ENCODE data around the gene MAN1C1. TPM values are rescaled to one million over a fixed set of nuclear protein-coding genes. Genes with fewer than 3 reads are reported as not detected.

The MAN1C1 gene
- total and polyA plus RNA-seq, 7 donors = 0.69 to 32.1 (median 12.8) TPM

DNA sequence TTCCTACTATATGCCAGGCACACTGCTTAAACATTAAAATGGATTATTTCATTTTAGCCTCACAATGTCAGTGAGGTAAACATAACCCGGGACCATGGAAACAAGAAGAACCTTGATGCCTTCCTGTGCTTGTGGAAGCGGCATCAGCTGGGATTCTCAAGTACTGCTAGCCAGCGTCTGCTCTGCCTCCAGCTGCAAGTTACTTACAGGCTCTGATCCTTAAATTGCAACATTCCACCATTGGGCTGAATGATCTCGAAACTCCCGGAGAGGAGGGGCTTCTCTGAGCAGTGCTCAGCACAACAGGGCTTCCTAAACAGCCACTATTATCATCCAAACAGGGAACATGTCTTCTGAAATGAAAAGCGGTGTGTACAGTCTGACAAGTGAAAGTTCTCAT, 6.7 kb upstream of the MAN1C1 start:
- DNase-seq = no peak
- H3K27ac ChIP-seq = peak overlapping the region in 3 of 4 donors; percentile 52 to 71 (median 57)
- H3K4me1 ChIP-seq = peaks cover 0 to 29% (median 19%) of the 10 kb centered on the region in 4 donors
- no peaks in the 10 kb centered on the region for H3K36me3 ChIP-seq
- TF ChIP-seq POLR2AphosphoS5 (IDR thresholded peaks at IDR 0.05) (no peak), POLR2A (IDR thresholded peaks at IDR 0.05) (no peak), EP300 (IDR thresholded peaks at IDR 0.05) (no peak)
- TF ChIP-seq, protein P1, sequence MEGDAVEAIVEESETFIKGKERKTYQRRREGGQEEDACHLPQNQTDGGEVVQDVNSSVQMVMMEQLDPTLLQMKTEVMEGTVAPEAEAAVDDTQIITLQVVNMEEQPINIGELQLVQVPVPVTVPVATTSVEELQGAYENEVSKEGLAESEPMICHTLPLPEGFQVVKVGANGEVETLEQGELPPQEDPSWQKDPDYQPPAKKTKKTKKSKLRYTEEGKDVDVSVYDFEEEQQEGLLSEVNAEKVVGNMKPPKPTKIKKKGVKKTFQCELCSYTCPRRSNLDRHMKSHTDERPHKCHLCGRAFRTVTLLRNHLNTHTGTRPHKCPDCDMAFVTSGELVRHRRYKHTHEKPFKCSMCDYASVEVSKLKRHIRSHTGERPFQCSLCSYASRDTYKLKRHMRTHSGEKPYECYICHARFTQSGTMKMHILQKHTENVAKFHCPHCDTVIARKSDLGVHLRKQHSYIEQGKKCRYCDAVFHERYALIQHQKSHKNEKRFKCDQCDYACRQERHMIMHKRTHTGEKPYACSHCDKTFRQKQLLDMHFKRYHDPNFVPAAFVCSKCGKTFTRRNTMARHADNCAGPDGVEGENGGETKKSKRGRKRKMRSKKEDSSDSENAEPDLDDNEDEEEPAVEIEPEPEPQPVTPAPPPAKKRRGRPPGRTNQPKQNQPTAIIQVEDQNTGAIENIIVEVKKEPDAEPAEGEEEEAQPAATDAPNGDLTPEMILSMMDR (IDR thresholded peaks at IDR 0.05) = no peak
- H3K27me3 ChIP-seq = no peaks in the 10 kb centered on the region
- H3K4me3 ChIP-seq = no peak overlapping the region
- no peaks in the 10 kb centered on the region for H3K9me3 ChIP-seq
- WGBS, 2 donors = 59 to 66% methylated on average over 6 of the region's 6 CpGs
- intact Hi-C loops (cut with DNase I) = loop anchor here (1.0 to 2.0 kb wide), 2 partner anchors 135 to 186 kb away; no protein-coding TSS in a partner anchor

DNA sequence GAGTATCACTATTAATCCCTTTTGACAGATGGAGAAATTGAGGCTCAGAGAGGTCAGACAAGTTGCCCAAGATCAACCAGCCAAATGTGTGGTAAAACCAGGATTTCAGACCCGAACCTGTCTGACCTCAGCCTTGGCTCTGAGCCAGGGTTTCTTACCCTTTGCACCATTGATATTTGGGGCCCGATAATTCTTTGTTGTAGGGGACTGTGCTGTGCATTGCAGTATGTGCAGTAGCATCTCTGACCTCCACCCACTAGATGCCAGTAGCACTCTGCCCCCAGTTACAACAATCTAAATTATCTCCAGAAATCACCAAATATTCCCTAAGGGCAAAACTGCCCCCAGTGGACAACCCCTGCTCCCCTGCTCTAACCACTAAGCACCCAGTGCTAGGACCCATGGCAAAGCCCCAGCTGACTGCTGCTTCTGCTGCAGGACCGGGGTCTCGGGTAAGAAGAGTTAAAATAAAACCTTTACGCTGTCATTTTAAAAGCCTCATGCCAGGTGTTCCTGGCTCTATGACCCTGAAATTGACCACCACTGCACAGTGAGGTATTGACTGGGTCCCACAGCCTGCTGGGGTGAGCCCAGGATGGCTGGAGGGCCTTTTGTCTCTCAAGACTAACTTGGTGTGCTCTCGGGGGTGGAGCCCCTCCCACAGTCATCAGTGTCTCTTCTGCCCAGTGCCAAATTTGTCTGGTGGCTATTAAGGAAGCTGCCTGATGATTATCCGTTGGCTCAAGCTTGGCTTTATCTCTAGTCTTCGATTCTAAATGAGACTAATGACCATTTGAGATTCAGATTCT, 5.6 kb upstream of the MAN1C1 start:
- Histone ChIP-seq H3K27ac (peak overlapping the region in 1 of 4 donors; percentile 57), H3K4me1 (peaks cover 0 to 40% (median 29%) of the 10 kb centered on the region in 4 donors), H3K4me3 (no peak overlapping the region), H3K27me3 (no peaks in the 10 kb centered on the region), H3K36me3 (no peaks in the 10 kb centered on the region), H3K9me3 (no peaks in the 10 kb centered on the region)
- 20 to 59% methylated on average over 8 of the region's 8 CpGs for WGBS, 2 donors
- intact Hi-C loops (cut with DNase I) = loop anchor here (1.0 kb wide), 1 partner anchor 185 kb away; no protein-coding TSS in a partner anchor
- no peak for DNase-seq
- TF ChIP-seq EP300 (IDR thresholded peaks at IDR 0.05) (no peak), POLR2AphosphoS5 (IDR thresholded peaks at IDR 0.05) (no peak), POLR2A (IDR thresholded peaks at IDR 0.05) (no peak)
- TF ChIP-seq, protein P1 (IDR thresholded peaks at IDR 0.05) = no peak

DNA sequence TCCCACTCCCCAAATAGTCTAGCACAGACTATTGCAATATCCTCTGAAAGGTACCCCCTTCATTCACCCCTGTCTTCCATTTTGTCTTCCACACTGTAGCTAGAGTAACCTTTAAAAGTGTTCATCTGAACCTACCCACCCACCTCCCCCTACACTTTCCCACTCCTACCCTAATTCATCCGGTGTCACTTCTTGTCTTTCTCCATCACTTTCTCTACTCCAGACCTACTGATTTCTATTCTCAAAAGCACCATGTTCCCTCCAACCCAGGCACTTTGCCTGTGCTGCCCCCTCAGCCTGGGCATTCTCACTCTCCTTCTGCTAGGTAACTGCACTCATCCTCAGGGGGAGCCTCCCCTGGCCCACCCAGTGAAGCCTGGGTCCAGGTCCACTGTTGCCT, 4.7 kb upstream of the MAN1C1 start:
- no peak overlapping the region for H3K27ac ChIP-seq
- no peak for DNase-seq
- TF ChIP-seq, protein P1 (IDR thresholded peaks at IDR 0.05) = no peak
- TF ChIP-seq POLR2A (IDR thresholded peaks at IDR 0.05) (no peak), POLR2AphosphoS5 (IDR thresholded peaks at IDR 0.05) (no peak), EP300 (IDR thresholded peaks at IDR 0.05) (no peak)
- 88% methylated on average over 1 of the region's 1 CpG for WGBS, 2 donors
- H3K36me3 ChIP-seq = no peaks in the 10 kb centered on the region
- H3K4me1 ChIP-seq = peaks cover 0 to 43% (median 31%) of the 10 kb centered on the region in 4 donors
- no peaks in the 10 kb centered on the region for H3K9me3 ChIP-seq
- H3K27me3 ChIP-seq = no peaks in the 10 kb centered on the region
- intact Hi-C loops (cut with DNase I) = no loop called here
- no peak overlapping the region for H3K4me3 ChIP-seq

DNA sequence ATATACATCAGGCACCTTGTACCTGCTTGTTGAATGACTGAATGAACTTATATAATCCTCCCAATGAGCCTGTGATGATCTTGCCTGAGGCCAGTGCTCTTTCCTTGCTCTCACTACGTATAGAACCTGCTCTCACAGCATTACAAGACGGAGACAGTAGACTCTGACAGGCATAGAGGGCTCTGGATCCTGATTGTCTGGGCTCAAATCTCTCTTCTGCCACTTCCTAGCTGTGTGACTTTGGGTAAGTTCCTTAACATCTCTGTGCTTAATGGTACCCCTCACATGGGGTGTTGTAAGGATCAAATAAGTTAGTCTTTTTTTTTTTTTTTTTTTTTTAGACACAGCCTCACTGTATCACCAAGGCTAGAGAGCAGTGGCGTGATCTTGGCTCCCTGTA, 4.2 kb upstream of the MAN1C1 start:
- TF ChIP-seq POLR2A (IDR thresholded peaks at IDR 0.05) = no peak
- TF ChIP-seq, protein P1 (IDR thresholded peaks at IDR 0.05) = no peak
- TF ChIP-seq POLR2AphosphoS5 (IDR thresholded peaks at IDR 0.05) = no peak
- TF ChIP-seq EP300 (IDR thresholded peaks at IDR 0.05) = no peak
- intact Hi-C loops (cut with DNase I) = no loop called here
- DNase-seq = no peak
- WGBS, 2 donors = 84 to 87% methylated on average over 3 of the region's 3 CpGs
- Histone ChIP-seq H3K27me3 (no peaks in the 10 kb centered on the region), H3K4me1 (peaks cover 0 to 43% (median 31%) of the 10 kb centered on the region in 4 donors), H3K36me3 (no peaks in the 10 kb centered on the region), H3K9me3 (no peaks in the 10 kb centered on the region), H3K27ac (no peak overlapping the region), H3K4me3 (no peak overlapping the region)

All from sigmoid colon (tissue), 7 donors.